Activated CD8-positive, alpha-beta T cell treated with anti-CD3 and anti-CD28 coated beads for 36 hours (primary cell): ENCODE results near the gene ZNF580. TPM values are rescaled to one million over a fixed set of nuclear protein-coding genes. Genes with fewer than 3 reads are reported as not detected.
A peak's percentile ranks its signal among the peaks of the same experiment; 100 is the strongest.

ENCODE experiments used
- ATAC-seq: fragments of 200-7000 bp; cut with Tn5 transposase; one replicate; pipeline ENCODE4 v1.10.0; 2021; ENCODE audit warnings: mild to moderate bottlenecking, moderate library complexity
- CTCF ChIA-PET: fragments of 350-600 bp; sonication (Branson Sonifier 250); formaldehyde crosslinking; loops from one replicate; lab custom pipeline; 2021; ENCODE audit warnings: antibody characterized with exemption; lab: Charles Lee
- POLR2A ChIA-PET: fragments of 350-600 bp; sonication (Branson Sonifier 250); formaldehyde crosslinking; loops from one replicate; lab custom pipeline; 2021; ENCODE audit warnings: antibody characterized with exemption; lab: Charles Lee
- DNase-seq: peaks from one replicate; pipeline ENCODE4 v3.0.0-alpha.2; 2020
- H3K27ac Mint-ChIP-seq: one replicate; pipeline ENCODE4 v1.8.0; 2021; ENCODE audit warnings: mild to moderate bottlenecking, mixed read lengths
- H3K27me3 Mint-ChIP-seq: one replicate; pipeline ENCODE4 v1.8.0; 2021; ENCODE audit warnings: mixed read lengths
- H3K36me3 Mint-ChIP-seq: one replicate; pipeline ENCODE4 v1.8.0; 2021; ENCODE audit warnings: low read depth, mixed read lengths
- H3K4me1 Mint-ChIP-seq: one replicate; pipeline ENCODE4 v1.8.0; 2021; ENCODE audit warnings: low read depth, mixed read lengths
- H3K4me3 Mint-ChIP-seq: one replicate; pipeline ENCODE4 v1.8.0; 2021; ENCODE audit warnings: mild to moderate bottlenecking, moderate library complexity, mixed read lengths
- H3K9me3 Mint-ChIP-seq: one replicate; pipeline ENCODE4 v1.8.0; 2021; ENCODE audit warnings: mixed read lengths
- intact Hi-C: fragments of 100-400 bp; cut with micrococcal nuclease; formaldehyde crosslinking; loops from one replicate; pipeline ENCODE4 v1.10.0; 2022
- total RNA-seq, 2 experiments: library from RNA; stranded (reverse); gene quantifications; one replicate each; pipeline ENCODE4 v1.2.3, GENCODE V29; 2021
- TF ChIP-seq, protein P1 (sequence below): fragments of 200-600 bp; IDR thresholded peaks from one replicate; pipeline ENCODE4 v1.8.0; 2022; ENCODE audit warnings: antibody characterized with exemption, mild to moderate bottlenecking

Gene ZNF580
- total RNA-seq, 2 experiments from 2014 or later: 24.8 to 26.2 TPM

DNA sequence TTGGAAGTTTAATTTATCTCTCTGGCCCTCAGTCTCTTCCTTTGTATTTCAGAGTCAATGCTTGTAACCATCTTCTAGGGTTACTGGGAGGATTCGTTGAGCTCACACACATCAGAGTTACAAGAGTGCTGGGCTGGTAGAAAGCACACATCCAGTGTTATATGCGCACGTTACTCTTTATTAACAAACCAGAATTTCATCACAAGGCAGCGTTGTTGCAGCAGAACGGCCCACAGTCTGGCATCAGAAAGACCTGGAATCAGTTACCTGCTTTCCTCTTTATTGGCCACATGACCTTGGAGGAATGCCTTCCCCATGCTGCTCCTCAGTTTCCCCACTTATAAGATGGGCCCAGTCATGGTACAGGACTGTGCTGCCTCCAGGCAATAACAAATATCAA is 31.5 kb upstream of the ZNF580 start:
- DNase-seq: no peak
- peaks cover 42% of the 10 kb centered on the region for H3K36me3 Mint-ChIP-seq
- H3K4me3 Mint-ChIP-seq: no peak overlapping the region
- POLR2A ChIA-PET: no interaction called here
- peak overlapping the region; percentile 35 for H3K27ac Mint-ChIP-seq
- no peak for ATAC-seq
- intact Hi-C loops: no loop called here
- CTCF ChIA-PET: interaction anchor here (1.7 kb wide), 1 partner anchor 105 kb away, joined by 6 read pairs; no protein-coding TSS in a partner anchor
- no peaks in the 10 kb centered on the region for H3K9me3 Mint-ChIP-seq
- H3K27me3 Mint-ChIP-seq: no peaks in the 10 kb centered on the region
- H3K4me1 Mint-ChIP-seq: peaks cover 55% of the 10 kb centered on the region
- TF ChIP-seq, protein P1, sequence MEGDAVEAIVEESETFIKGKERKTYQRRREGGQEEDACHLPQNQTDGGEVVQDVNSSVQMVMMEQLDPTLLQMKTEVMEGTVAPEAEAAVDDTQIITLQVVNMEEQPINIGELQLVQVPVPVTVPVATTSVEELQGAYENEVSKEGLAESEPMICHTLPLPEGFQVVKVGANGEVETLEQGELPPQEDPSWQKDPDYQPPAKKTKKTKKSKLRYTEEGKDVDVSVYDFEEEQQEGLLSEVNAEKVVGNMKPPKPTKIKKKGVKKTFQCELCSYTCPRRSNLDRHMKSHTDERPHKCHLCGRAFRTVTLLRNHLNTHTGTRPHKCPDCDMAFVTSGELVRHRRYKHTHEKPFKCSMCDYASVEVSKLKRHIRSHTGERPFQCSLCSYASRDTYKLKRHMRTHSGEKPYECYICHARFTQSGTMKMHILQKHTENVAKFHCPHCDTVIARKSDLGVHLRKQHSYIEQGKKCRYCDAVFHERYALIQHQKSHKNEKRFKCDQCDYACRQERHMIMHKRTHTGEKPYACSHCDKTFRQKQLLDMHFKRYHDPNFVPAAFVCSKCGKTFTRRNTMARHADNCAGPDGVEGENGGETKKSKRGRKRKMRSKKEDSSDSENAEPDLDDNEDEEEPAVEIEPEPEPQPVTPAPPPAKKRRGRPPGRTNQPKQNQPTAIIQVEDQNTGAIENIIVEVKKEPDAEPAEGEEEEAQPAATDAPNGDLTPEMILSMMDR: no peak

DNA sequence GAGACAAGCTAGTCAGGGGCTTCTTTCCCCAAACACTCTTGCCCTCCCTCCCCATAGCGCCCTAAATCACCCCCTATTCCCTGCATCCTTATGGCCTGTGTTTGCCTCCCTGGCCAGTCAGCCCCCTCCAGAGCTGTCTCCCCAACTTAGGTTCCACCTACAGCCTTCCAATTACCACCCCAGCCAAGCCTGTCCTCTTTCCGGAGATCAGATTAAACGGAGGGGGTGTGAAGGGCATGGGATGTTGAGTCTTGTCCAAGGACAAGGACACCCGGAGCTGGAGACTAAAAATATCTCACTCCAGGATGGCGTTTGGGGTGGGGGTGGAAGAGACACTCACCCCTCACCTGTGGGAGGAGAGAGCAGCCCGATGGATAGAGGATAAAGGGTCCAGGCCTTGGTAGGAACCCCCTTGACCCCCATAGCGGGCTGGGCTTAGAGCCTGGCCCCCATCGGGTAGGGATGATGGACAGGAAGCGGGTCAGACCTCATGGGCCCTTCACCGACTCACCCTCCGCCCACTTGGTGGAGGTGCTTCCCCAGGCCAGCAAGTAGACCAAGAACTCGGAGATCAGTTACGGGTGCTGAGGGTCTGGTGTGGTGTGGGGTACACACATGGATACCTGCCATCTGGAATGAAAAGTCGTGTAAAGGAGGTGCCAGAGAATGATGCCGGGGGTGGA is 29.4 kb upstream of the ZNF580 start:
- Mint-ChIP-seq H3K27ac (peak overlapping the region; percentile 49), H3K4me1 (peaks cover 44% of the 10 kb centered on the region), H3K36me3 (peaks cover 44% of the 10 kb centered on the region), H3K27me3 (no peaks in the 10 kb centered on the region), H3K4me3 (no peak overlapping the region), H3K9me3 (no peaks in the 10 kb centered on the region)
- POLR2A ChIA-PET: interaction anchor here (1.0 kb wide), 1 partner anchor 22 kb away, joined by 3 read pairs; no protein-coding TSS in a partner anchor
- DNase-seq (no peak), ATAC-seq (peak; percentile 45)
- CTCF ChIA-PET: interaction anchor here (1.3 to 2.2 kb wide), 3 partner anchors 13 to 97 kb away, joined by 3 to 7 read pairs (median 3); partner anchors contain the start of gene FIZ1
- TF ChIP-seq, protein P1: no peak
- intact Hi-C loops: no loop called here

DNA sequence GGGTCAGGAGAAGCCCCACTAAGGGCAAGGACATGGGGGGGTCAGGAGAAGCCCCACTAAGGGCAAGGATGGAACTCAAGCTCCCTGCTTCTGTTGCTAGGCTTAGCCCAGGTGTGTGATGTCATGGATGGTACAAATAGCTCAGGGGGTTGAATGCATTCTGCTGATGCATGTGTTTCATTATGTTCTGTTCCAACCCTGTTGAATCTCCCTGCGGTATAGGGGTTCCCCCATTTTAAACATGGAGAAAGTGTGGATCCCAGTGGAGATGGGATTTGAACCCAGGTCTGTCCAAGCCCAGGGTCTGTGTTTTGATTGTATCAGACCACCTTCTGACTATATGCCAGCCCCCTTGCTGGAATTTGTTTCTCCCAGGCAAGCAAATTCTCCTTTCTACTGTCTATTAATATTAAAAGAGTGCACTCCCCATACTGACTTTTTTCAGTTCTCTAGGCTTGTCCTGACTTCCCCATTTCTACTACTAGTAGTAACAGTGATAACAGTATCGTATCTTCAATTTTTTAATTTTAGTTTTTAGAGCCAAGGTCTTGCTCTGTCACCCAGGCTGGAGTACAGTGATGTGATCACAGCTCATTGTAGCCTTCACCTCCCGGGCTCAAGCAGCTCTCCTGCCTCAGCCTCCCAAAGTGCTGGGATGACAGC is 28.7 kb upstream of the ZNF580 start:
- CTCF ChIA-PET: interaction anchor here (1.4 to 2.2 kb wide), 2 partner anchors 20 to 97 kb away, joined by 3 to 7 read pairs; no protein-coding TSS in a partner anchor
- Mint-ChIP-seq H3K36me3 (peaks cover 41% of the 10 kb centered on the region), H3K27me3 (no peaks in the 10 kb centered on the region), H3K4me1 (peaks cover 37% of the 10 kb centered on the region), H3K27ac (peak overlapping the region; percentile 49), H3K4me3 (no peak overlapping the region), H3K9me3 (no peaks in the 10 kb centered on the region)
- TF ChIP-seq, protein P1: no peak
- POLR2A ChIA-PET: interaction anchor here (1.4 kb wide), 1 partner anchor 8 kb away, joined by 3 read pairs; no protein-coding TSS in a partner anchor
- intact Hi-C loops: no loop called here
- ATAC-seq (peak; percentile 49), DNase-seq (no peak)

DNA sequence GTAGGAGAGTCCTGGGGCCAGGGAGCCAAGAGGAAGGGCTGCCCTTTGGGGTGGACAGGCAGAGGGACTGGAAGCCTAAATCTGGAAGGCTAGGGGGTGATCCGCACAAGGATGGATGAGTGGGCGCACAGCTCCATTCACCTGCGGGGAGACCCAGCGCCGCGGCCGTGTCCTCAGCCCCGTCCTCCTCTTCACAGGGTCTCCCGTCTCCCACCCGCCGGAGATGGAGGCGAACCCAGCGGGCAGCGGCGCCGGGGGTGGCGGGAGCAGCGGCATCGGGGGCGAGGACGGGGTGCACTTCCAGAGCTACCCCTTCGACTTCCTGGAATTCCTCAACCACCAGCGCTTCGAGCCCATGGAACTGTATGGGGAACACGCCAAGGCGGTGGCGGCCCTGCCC is 27.4 kb upstream of the ZNF580 start:
- H3K4me1 Mint-ChIP-seq: peaks cover 28% of the 10 kb centered on the region
- H3K9me3 Mint-ChIP-seq: no peaks in the 10 kb centered on the region
- intact Hi-C loops: no loop called here
- no peak overlapping the region for H3K4me3 Mint-ChIP-seq
- no peaks in the 10 kb centered on the region for H3K27me3 Mint-ChIP-seq
- ChIA-PET CTCF (no interaction called here), POLR2A (interaction anchor here (0.6 to 1.4 kb wide), 2 partner anchors 9 to 90 kb away, joined by 3 read pairs; no protein-coding TSS in a partner anchor)
- no peak for DNase-seq
- peaks cover 43% of the 10 kb centered on the region for H3K36me3 Mint-ChIP-seq
- TF ChIP-seq, protein P1: no peak
- no peak overlapping the region for H3K27ac Mint-ChIP-seq
- ATAC-seq: no peak
